Keratinocyte (primary cell): ENCODE data around the gene MTCL1. TPM values are rescaled to one million over a fixed set of nuclear protein-coding genes. Genes with fewer than 3 reads are reported as not detected.

Source experiments
- DNase-seq: peaks from one replicate; pipeline ENCODE4 v3.0.0-alpha.2; 2011; ENCODE audit warnings: low read depth, missing footprints, low spot score
- FAIRE-seq: peaks from 2 replicates; lab custom pipeline; 2011; peaks lifted over from hg19 to GRCh38; lab: Jason Lieb, UNC
- H2AFZ ChIP-seq: 2 replicates; pipeline ENCODE4 v1.6.0; 2012; ENCODE audit warnings: low read length, control low read depth, inconsistent platforms; ENCODE audit not compliant: control insufficient read depth
- H3K27ac ChIP-seq: 2 replicates; pipeline ENCODE4 v1.5.1; 2011; ENCODE audit warnings: low read length; ENCODE audit not compliant: control insufficient read depth, insufficient read depth
- H3K27me3 ChIP-seq: 3 replicates; pipeline ENCODE4 v1.6.0; 2011; ENCODE audit warnings: low read length; ENCODE audit not compliant: control insufficient read depth, insufficient read depth; ENCODE audit errors: extremely low read depth
- H3K36me3 ChIP-seq, 2 experiments: 2 replicates in 1 of 2; 3 replicates in 1 of 2; pipeline ENCODE4 v1.5.1; 2011; ENCODE audit warnings: low read length in 2 of 2, mild to moderate bottlenecking in 1 of 2; ENCODE audit not compliant: control insufficient read depth in 2 of 2, insufficient read depth in 2 of 2; ENCODE audit errors: extremely low read depth in 1 of 2
- H3K4me1 ChIP-seq: 3 replicates; pipeline ENCODE4 v1.5.1; 2011; ENCODE audit warnings: low read length; ENCODE audit not compliant: control insufficient read depth, insufficient read depth; ENCODE audit errors: extremely low read depth
- H3K4me2 ChIP-seq: 3 replicates; pipeline ENCODE4 v1.6.0; 2011; ENCODE audit warnings: low read depth, low read length; ENCODE audit not compliant: control insufficient read depth, insufficient read depth; ENCODE audit errors: extremely low read depth
- H3K4me3 ChIP-seq, 3 experiments: fragments of 200-600 bp in 1 of 3; sonication (generic) in 1 of 3; 2 replicates in 2 of 3; 3 replicates in 1 of 3; pipeline ENCODE4 v1.5.1; 2011 to 2016; ENCODE audit warnings: low read length in 3 of 3, mild to moderate bottlenecking in 3 of 3, control low read depth in 2 of 3, inconsistent platforms in 1 of 3, low read depth in 1 of 3, mixed read lengths in 1 of 3, mixed run types in 1 of 3, moderate library complexity in 1 of 3; ENCODE audit not compliant: control insufficient read depth in 2 of 3, insufficient read depth in 2 of 3; ENCODE audit errors: extremely low read depth in 1 of 3
- H3K79me2 ChIP-seq: 2 replicates; pipeline ENCODE4 v1.6.0; 2012; ENCODE audit warnings: low read length; ENCODE audit not compliant: control insufficient read depth, insufficient read depth
- H3K9ac ChIP-seq: 3 replicates; pipeline ENCODE4 v1.6.0; 2011; ENCODE audit warnings: low read length; ENCODE audit not compliant: control insufficient read depth, insufficient read depth; ENCODE audit errors: extremely low read depth
- H3K9me1 ChIP-seq: 3 replicates; pipeline ENCODE4 v1.6.0; 2011; ENCODE audit warnings: low read length; ENCODE audit not compliant: control insufficient read depth, insufficient read depth; ENCODE audit errors: extremely low read depth
- H3K9me3 ChIP-seq: 2 replicates; pipeline ENCODE4 v1.5.1; 2012; ENCODE audit warnings: low read depth, low read length; ENCODE audit not compliant: control insufficient read depth
- H4K20me1 ChIP-seq: 3 replicates; pipeline ENCODE4 v1.6.0; 2011; ENCODE audit warnings: low read length; ENCODE audit not compliant: control insufficient read depth, insufficient read depth; ENCODE audit errors: extremely low read depth
- EZH2 ChIP-seq: IDR thresholded peaks from one replicate; pipeline ENCODE4 v1.6.1; 2012; ENCODE audit warnings: inconsistent platforms, mild to moderate bottlenecking, low read length, moderate library complexity
- dilution Hi-C: fragments of 300-500 bp; cut with MboI; formaldehyde crosslinking; loops from one replicate; pipeline ENCODE4 v1.7.0; 2020; ENCODE audit warnings: low sequenced_read_pairs; ENCODE audit not compliant: extremely low pct_ligation_motif_present
- polyA plus RNA-seq, 5 experiments: library from polyadenylated mRNA; depleted of rRNA in 3 of 5; stranded (reverse) in 3 of 5; stranded (forward) in 1 of 5; unstranded in 1 of 5; fragments of >200 nt; gene quantifications; 1 replicate in 1 of 5; 2 replicates in 3 of 5; 3 replicates in 1 of 5; pipeline versions ENCODE4 v1.2.1 to v1.2.3, GENCODE V29; 2011 to 2012; ENCODE audit warnings: missing spikeins in 2 of 5, low read depth in 1 of 5, low replicate concordance in 1 of 5
- TF ChIP-seq, protein P1 (sequence below), 3 experiments: IDR thresholded peaks in 1 of 3; conservative IDR thresholded peaks in 1 of 3; optimal IDR thresholded peaks in 1 of 3; 2 replicates in 2 of 3; 3 replicates in 1 of 3; pipeline versions ENCODE3 to v1.5.1; 2011; ENCODE audit warnings: low read length in 3 of 3, mild to moderate bottlenecking in 3 of 3, moderate library complexity in 2 of 3, control low read depth in 1 of 3, inconsistent platforms in 1 of 3; ENCODE audit not compliant: insufficient read depth in 2 of 3; ENCODE audit errors: extremely low read depth in 1 of 3

The MTCL1 gene
- polyA plus RNA-seq, 1 donor (not counting 4 experiments of a cell fraction or from before 2014, with no cell fraction given), result 15.4 TPM

DNA sequence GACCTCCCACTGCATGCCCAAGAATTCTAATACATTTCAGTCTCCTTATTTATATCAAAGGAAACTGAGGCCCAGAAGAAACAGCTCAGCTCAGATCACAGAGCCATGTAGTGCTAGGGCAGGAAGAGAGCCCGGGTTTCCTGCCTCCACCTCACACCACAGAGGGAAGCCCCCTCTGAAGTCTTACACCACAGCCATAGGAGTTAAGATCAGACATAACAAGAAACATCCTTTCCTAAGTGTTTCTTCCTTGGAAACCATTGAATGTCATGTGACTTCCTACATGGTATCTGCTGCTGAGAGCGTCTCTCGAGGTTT lies 102.1 kb downstream of the MTCL1 start:
- no peak overlapping the region for H3K9ac ChIP-seq
- no peaks in the 10 kb centered on the region for H3K27me3 ChIP-seq
- H3K79me2 ChIP-seq, result no peaks in the 10 kb centered on the region
- DNase-seq, result no peak
- TF ChIP-seq EZH2, result no peak
- TF ChIP-seq, protein P1, sequence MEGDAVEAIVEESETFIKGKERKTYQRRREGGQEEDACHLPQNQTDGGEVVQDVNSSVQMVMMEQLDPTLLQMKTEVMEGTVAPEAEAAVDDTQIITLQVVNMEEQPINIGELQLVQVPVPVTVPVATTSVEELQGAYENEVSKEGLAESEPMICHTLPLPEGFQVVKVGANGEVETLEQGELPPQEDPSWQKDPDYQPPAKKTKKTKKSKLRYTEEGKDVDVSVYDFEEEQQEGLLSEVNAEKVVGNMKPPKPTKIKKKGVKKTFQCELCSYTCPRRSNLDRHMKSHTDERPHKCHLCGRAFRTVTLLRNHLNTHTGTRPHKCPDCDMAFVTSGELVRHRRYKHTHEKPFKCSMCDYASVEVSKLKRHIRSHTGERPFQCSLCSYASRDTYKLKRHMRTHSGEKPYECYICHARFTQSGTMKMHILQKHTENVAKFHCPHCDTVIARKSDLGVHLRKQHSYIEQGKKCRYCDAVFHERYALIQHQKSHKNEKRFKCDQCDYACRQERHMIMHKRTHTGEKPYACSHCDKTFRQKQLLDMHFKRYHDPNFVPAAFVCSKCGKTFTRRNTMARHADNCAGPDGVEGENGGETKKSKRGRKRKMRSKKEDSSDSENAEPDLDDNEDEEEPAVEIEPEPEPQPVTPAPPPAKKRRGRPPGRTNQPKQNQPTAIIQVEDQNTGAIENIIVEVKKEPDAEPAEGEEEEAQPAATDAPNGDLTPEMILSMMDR (optimal IDR thresholded peaks at IDR 0.05 in 1 of 3, IDR thresholded peaks at IDR 0.05 in 1 of 3, conservative IDR thresholded peaks at IDR 0.05 in 1 of 3; ENCODE audit: extremely low read depth in 1 of 3, insufficient read depth in 2 of 3, low read length in 3 of 3), result no peak
- H3K27ac ChIP-seq, result no peak overlapping the region
- H3K4me3 ChIP-seq, result no peak overlapping the region
- H3K9me1 ChIP-seq, result no peaks in the 10 kb centered on the region
- H3K4me1 ChIP-seq, result no peaks in the 10 kb centered on the region
- FAIRE-seq, result no peak
- H2AFZ ChIP-seq, result no peak overlapping the region
- H4K20me1 ChIP-seq, result no peaks in the 10 kb centered on the region
- H3K9me3 ChIP-seq, result no peaks in the 10 kb centered on the region
- H3K4me2 ChIP-seq, result no peak overlapping the region
- dilution Hi-C loops, result no loop called here
- peaks cover 14 to 26% of the 10 kb centered on the region in 2 experiments for H3K36me3 ChIP-seq

DNA sequence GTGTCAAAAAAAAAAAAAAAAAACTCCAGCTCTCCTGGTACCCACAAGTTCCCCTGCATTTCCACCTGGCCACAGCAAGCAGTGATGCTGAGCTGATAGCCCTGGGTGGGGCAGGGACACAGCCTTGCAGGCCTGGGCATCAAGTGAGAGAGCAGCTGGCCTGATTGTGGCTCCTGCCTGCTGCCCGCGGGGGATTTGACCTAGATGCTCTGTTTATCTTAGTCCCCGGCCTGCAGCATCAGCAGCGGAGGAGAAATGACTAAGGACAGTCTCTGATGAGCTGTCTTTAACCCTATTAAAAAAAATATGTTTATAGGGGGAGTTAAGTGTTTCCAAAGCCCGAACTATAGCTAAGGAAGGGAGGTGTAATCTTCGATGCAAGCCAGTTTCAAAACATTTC lies 102.6 kb downstream of the MTCL1 start:
- dilution Hi-C loops, result no loop called here

More for the DNA sequence above, 102.6 kb downstream of the MTCL1 start:
- Histone ChIP-seq H3K4me3 (no peak overlapping the region), H3K36me3 (peaks cover 16 to 29% of the 10 kb centered on the region in 2 experiments), H3K4me2 (no peak overlapping the region), H4K20me1 (no peaks in the 10 kb centered on the region), H3K79me2 (no peaks in the 10 kb centered on the region), H3K9ac (no peak overlapping the region), H3K9me3 (no peaks in the 10 kb centered on the region), H3K4me1 (no peaks in the 10 kb centered on the region), H2AFZ (no peak overlapping the region), H3K27ac (no peak overlapping the region), H3K27me3 (no peaks in the 10 kb centered on the region), H3K9me1 (no peaks in the 10 kb centered on the region)
- FAIRE-seq (no peak), DNase-seq (no peak)
- TF ChIP-seq EZH2, result no peak
- TF ChIP-seq, protein P1 (optimal IDR thresholded peaks at IDR 0.05 in 1 of 3, IDR thresholded peaks at IDR 0.05 in 1 of 3, conservative IDR thresholded peaks at IDR 0.05 in 1 of 3; ENCODE audit: extremely low read depth in 1 of 3, insufficient read depth in 2 of 3, low read length in 3 of 3), result no peak
